SK-N-SH treated with all-trans-retinoic acid at 6 μM for 48 hours (cell line): ENCODE results near the gene DIP2B.

Experiments
- CSDC2 ChIP-seq: fragments of 250-450 bp; sonication (Bioruptor Pico); IDR thresholded peaks from 2 replicates; pipeline ENCODE4 v1.5.0; 2020; ENCODE audit warnings: mild to moderate bottlenecking, moderate library complexity
- GLIS3 ChIP-seq: fragments of 250-450 bp; sonication (Bioruptor Pico); IDR thresholded peaks from 2 replicates; pipeline ENCODE4 v1.5.0; 2020; ENCODE audit warnings: mild to moderate bottlenecking, moderate library complexity
- RARB ChIP-seq: fragments of 250-450 bp; sonication (Bioruptor Pico); IDR thresholded peaks from 2 replicates; pipeline ENCODE4 v1.8.0; 2021; ENCODE audit warnings: mild to moderate bottlenecking, moderate library complexity
- SNAI2 ChIP-seq: fragments of 250-450 bp; sonication (Bioruptor Pico); IDR thresholded peaks from 2 replicates; pipeline ENCODE4 v1.5.0; 2020; ENCODE audit warnings: mild to moderate bottlenecking, moderate library complexity
- TCF4 ChIP-seq: fragments of 250-450 bp; sonication (Bioruptor Pico); IDR thresholded peaks from 2 replicates; pipeline ENCODE4 v1.8.0; 2021; ENCODE audit warnings: mild to moderate bottlenecking, moderate library complexity, borderline replicate concordance
- TF ChIP-seq, protein P1 (sequence below): fragments of 250-450 bp; sonication (Bioruptor Pico); IDR thresholded peaks from 2 replicates; pipeline ENCODE4 v1.5.1; 2020; ENCODE audit warnings: low read depth, mild to moderate bottlenecking, moderate library complexity
- TF ChIP-seq, protein P2 (sequence below): fragments of 250-450 bp; sonication (Bioruptor Pico); IDR thresholded peaks from 2 replicates; pipeline ENCODE4 v1.8.0; 2021; ENCODE audit warnings: low read depth, mild to moderate bottlenecking, moderate library complexity, borderline replicate concordance

DNA sequence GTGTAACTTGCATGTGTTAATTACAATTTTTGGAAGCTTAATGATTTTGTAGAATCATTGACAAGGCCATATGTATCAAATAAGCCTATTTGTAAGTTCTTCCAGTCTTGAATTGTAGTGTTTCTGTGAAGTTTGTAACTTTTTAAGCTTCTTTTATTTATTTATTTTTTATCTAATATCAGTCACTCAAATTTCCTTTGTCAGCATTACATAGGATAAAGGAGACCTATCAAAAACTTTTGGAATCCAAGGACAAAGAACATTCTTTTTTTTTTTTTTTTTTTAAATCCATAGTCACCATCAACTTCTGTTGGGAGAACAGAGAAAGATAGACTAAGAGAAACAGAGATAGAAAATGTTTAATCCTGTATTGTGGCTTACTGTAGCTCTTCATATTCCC is 36.4 kb downstream of the DIP2B start:
- TF ChIP-seq TCF4: no peak
- TF ChIP-seq, protein P1, sequence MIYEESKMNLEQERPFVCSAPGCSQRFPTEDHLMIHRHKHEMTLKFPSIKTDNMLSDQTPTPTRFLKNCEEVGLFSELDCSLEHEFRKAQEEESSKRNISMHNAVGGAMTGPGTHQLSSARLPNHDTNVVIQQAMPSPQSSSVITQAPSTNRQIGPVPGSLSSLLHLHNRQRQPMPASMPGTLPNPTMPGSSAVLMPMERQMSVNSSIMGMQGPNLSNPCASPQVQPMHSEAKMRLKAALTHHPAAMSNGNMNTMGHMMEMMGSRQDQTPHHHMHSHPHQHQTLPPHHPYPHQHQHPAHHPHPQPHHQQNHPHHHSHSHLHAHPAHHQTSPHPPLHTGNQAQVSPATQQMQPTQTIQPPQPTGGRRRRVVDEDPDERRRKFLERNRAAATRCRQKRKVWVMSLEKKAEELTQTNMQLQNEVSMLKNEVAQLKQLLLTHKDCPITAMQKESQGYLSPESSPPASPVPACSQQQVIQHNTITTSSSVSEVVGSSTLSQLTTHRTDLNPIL (CRISPR knock-in tag): no peak
- TF ChIP-seq GLIS3 (CRISPR knock-in tag): no peak
- no peak for TF ChIP-seq SNAI2 (CRISPR knock-in tag)
- no peak for TF ChIP-seq CSDC2 (CRISPR knock-in tag)
- no peak for TF ChIP-seq RARB
- TF ChIP-seq, protein P2, sequence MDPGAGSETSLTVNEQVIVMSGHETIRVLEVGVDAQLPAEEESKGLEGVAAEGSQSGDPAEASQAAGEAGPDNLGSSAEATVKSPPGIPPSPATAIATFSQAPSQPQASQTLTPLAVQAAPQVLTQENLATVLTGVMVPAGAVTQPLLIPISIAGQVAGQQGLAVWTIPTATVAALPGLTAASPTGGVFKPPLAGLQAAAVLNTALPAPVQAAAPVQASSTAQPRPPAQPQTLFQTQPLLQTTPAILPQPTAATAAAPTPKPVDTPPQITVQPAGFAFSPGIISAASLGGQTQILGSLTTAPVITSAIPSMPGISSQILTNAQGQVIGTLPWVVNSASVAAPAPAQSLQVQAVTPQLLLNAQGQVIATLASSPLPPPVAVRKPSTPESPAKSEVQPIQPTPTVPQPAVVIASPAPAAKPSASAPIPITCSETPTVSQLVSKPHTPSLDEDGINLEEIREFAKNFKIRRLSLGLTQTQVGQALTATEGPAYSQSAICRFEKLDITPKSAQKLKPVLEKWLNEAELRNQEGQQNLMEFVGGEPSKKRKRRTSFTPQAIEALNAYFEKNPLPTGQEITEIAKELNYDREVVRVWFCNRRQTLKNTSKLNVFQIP (CRISPR knock-in tag): no peak
